CD4-positive, alpha-beta T cell (primary cell): ENCODE results near the gene C3orf80. TPM values are rescaled to one million over a fixed set of nuclear protein-coding genes. Genes with fewer than 3 reads are reported as not detected.

Source experiments
- ATAC-seq: fragments of 200-7000 bp; cut with Tn5 transposase; one replicate; pipeline ENCODE4 v1.10.0; 2022; ENCODE audit warnings: mild to moderate bottlenecking; ENCODE audit not compliant: poor library complexity
- CTCF ChIA-PET: fragments of 350-600 bp; sonication (Branson Sonifier 250); formaldehyde crosslinking; loops from one replicate; lab custom pipeline; 2021; ENCODE audit warnings: antibody characterized with exemption, inconsistent platforms; lab: Charles Lee
- POLR2A ChIA-PET: fragments of 350-600 bp; sonication (Branson Sonifier 250); formaldehyde crosslinking; loops from one replicate; lab custom pipeline; 2021; ENCODE audit warnings: antibody characterized with exemption, inconsistent platforms; lab: Charles Lee
- DNase-seq, 14 experiments: peaks; one replicate each; pipeline ENCODE4 v3.0.0-alpha.2; 2013 to 2020; ENCODE audit warnings: mixed read lengths in 2 of 14
- H3K27ac ChIP-seq, 2 donors: one replicate each; pipeline versions ENCODE4 v1.5.1 to v1.7.0; 2013; ENCODE audit warnings: low read length in 2 of 2, low read depth in 1 of 2, mild to moderate bottlenecking in 1 of 2
- H3K27me3 ChIP-seq, 2 experiments: 1 replicate in 1 of 2; 2 replicates in 1 of 2; pipeline versions ENCODE4 v1.6.1 to v1.7.0; 2013; ENCODE audit warnings: low read length in 2 of 2, control low read depth in 1 of 2, mild to moderate bottlenecking in 1 of 2, moderate library complexity in 1 of 2; ENCODE audit not compliant: insufficient read depth in 2 of 2, control insufficient read depth in 1 of 2
- H3K36me3 ChIP-seq: one replicate; pipeline ENCODE4 v1.6.1; 2013; ENCODE audit warnings: low read length, control low read depth; ENCODE audit not compliant: insufficient read depth
- H3K4me1 ChIP-seq: one replicate; pipeline ENCODE4 v1.6.1; 2013; ENCODE audit warnings: low read length, control low read depth; ENCODE audit not compliant: insufficient read depth
- H3K4me3 ChIP-seq: one replicate; pipeline ENCODE4 v1.5.1; 2013; ENCODE audit warnings: mild to moderate bottlenecking, low read length, moderate library complexity
- H3K9me3 ChIP-seq, 2 experiments: 1 replicate in 1 of 2; 2 replicates in 1 of 2; pipeline versions ENCODE4 v1.6.1 to v1.7.0; 2013; ENCODE audit warnings: low read length in 2 of 2, mild to moderate bottlenecking in 2 of 2, control low read depth in 1 of 2, moderate library complexity in 1 of 2; ENCODE audit not compliant: control insufficient read depth in 1 of 2, insufficient read depth in 1 of 2
- H3K27ac Mint-ChIP-seq: one replicate; pipeline ENCODE4 v1.8.0; 2020; ENCODE audit warnings: mixed read lengths
- H3K27me3 Mint-ChIP-seq: one replicate; pipeline ENCODE4 v1.8.0; 2021; ENCODE audit warnings: mixed read lengths
- H3K36me3 Mint-ChIP-seq: one replicate; pipeline ENCODE4 v1.8.0; 2021; ENCODE audit warnings: low read depth, mixed read lengths
- H3K4me1 Mint-ChIP-seq: one replicate; pipeline ENCODE4 v1.8.0; 2021; ENCODE audit warnings: low read depth, mixed read lengths
- H3K4me3 Mint-ChIP-seq: one replicate; pipeline ENCODE4 v1.8.0; 2020; ENCODE audit warnings: mild to moderate bottlenecking, mixed read lengths
- H3K9me3 Mint-ChIP-seq: one replicate; pipeline ENCODE4 v1.8.0; 2020; ENCODE audit warnings: mixed read lengths
- intact Hi-C, 2 experiments: fragments of 100-400 bp; cut with DNase I in 1 of 2; cut with micrococcal nuclease in 1 of 2; formaldehyde crosslinking; loops; one replicate each; pipeline versions ENCODE4 v1.15.1 to v1.9.0; 2023 to 2025; cut with DNase I, micrococcal nuclease
- total RNA-seq, 174 experiments: library from RNA in 2 of 174; stranded (reverse) in 2 of 174; gene quantifications; one replicate each; pipeline ENCODE4 v1.2.3 and lab custom pipeline; 2021 to 2026
- TF ChIP-seq, protein P1 (sequence below): fragments of 200-600 bp; IDR thresholded peaks from one replicate; pipeline ENCODE4 v1.8.0; 2022; ENCODE audit warnings: antibody characterized with exemption, mild to moderate bottlenecking

C3orf80 gene
- total RNA-seq, 2 experiments from 2014 or later = not detected

DNA sequence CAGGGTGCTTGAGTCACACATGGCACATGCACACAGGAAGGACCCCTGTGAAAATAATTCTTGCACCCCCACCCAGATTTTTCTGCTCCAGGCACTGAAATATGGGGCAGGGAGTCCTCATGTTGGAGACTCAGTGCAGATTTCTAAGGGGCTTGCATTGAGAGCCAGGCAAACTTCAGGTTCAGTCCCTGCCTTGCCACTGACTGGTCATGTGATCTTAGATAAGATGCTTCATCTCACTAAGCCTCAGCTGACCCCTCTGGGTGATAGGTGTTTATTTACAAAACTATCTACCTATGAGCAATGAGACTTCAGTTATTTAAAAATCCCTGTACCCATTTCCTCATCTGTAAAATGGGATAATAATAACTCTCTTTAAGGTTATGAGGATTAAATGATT is 30.1 kb upstream of the C3orf80 start:
- CTCF ChIA-PET = no interaction called here
- Histone ChIP-seq H3K4me1 (no peaks in the 10 kb centered on the region), H3K4me3 (no peak overlapping the region), H3K27me3 (no peaks in the 10 kb centered on the region), H3K9me3 (no peaks in the 10 kb centered on the region), H3K36me3 (no peaks in the 10 kb centered on the region), H3K27ac (no peak overlapping the region)
- Mint-ChIP-seq H3K4me1 (no peaks in the 10 kb centered on the region), H3K27me3 (no peaks in the 10 kb centered on the region), H3K36me3 (no peaks in the 10 kb centered on the region), H3K9me3 (no peaks in the 10 kb centered on the region), H3K4me3 (no peak overlapping the region), H3K27ac (no peak overlapping the region)
- no peak for DNase-seq
- TF ChIP-seq, protein P1, sequence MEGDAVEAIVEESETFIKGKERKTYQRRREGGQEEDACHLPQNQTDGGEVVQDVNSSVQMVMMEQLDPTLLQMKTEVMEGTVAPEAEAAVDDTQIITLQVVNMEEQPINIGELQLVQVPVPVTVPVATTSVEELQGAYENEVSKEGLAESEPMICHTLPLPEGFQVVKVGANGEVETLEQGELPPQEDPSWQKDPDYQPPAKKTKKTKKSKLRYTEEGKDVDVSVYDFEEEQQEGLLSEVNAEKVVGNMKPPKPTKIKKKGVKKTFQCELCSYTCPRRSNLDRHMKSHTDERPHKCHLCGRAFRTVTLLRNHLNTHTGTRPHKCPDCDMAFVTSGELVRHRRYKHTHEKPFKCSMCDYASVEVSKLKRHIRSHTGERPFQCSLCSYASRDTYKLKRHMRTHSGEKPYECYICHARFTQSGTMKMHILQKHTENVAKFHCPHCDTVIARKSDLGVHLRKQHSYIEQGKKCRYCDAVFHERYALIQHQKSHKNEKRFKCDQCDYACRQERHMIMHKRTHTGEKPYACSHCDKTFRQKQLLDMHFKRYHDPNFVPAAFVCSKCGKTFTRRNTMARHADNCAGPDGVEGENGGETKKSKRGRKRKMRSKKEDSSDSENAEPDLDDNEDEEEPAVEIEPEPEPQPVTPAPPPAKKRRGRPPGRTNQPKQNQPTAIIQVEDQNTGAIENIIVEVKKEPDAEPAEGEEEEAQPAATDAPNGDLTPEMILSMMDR = no peak
- POLR2A ChIA-PET = no interaction called here
- intact Hi-C loops = no loop called here
- ATAC-seq = no peak

DNA sequence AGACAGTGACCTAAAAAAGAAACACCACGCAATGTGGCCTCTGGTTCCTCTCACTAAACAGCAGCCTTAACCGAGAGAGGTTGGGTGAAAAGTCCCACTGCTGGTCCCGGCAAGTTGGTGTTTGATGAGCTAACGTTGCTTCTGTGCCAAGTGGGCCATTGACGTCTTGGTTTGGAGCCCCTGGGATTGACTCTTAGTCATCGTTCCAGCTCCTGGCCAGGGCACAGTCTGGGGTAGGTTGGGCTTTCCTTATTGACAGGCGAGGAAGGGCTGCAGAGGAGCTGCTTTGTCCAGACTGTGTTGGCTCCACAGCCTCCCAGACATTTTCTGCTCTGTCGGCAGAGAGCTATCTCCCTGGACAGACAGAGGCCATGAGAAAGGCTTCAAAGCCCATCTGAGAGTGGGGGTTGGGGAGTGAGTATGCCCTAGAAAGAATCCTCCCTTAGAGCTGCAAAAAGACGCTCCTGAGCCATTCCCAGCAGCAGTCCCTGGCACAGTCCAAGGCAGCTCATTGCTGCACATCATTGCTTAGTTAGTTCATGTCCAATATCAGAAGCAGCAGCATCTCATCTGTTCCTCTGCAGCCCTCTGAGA is 28.6 kb upstream of the C3orf80 start:
- Mint-ChIP-seq H3K27me3 (no peaks in the 10 kb centered on the region), H3K27ac (no peak overlapping the region), H3K4me3 (no peak overlapping the region), H3K36me3 (no peaks in the 10 kb centered on the region), H3K9me3 (no peaks in the 10 kb centered on the region), H3K4me1 (no peaks in the 10 kb centered on the region)
- no peaks in the 10 kb centered on the region for H3K9me3 ChIP-seq
- H3K36me3 ChIP-seq = no peaks in the 10 kb centered on the region
- no peaks in the 10 kb centered on the region for H3K4me1 ChIP-seq
- no peak for DNase-seq
- intact Hi-C loops = no loop called here
- no peak overlapping the region for H3K27ac ChIP-seq
- TF ChIP-seq, protein P1 = no peak
- no peak overlapping the region for H3K4me3 ChIP-seq
- no peaks in the 10 kb centered on the region for H3K27me3 ChIP-seq
- POLR2A ChIA-PET = no interaction called here
- ATAC-seq = no peak
- CTCF ChIA-PET = no interaction called here

DNA sequence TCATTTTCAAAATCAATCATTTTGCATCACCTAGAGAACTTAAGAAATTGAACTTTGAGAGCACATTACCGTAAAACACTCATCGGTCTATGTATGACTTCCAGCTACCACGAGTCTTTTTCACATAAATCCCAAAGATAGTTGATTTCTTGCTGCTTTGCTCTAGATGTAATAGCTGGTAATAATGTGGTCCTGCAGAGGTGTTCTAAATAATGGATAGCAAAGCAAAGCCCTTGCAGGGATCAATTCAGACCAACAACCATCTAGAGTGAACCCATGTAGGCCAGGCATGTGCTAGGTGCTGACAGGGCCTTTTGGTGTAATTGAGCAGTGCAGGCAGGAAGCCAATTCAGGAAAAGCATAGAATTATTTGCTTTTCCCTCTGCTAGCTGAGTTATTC is 26.1 kb upstream of the C3orf80 start:
- Histone ChIP-seq H3K9me3 (no peaks in the 10 kb centered on the region), H3K27me3 (no peaks in the 10 kb centered on the region), H3K36me3 (no peaks in the 10 kb centered on the region), H3K27ac (no peak overlapping the region), H3K4me1 (no peaks in the 10 kb centered on the region), H3K4me3 (no peak overlapping the region)
- CTCF ChIA-PET = no interaction called here
- TF ChIP-seq, protein P1 = no peak
- POLR2A ChIA-PET = no interaction called here
- ATAC-seq (no peak), DNase-seq (no peak)
- intact Hi-C loops = no loop called here
- no peaks in the 10 kb centered on the region for H3K4me1 Mint-ChIP-seq
- no peak overlapping the region for H3K27ac Mint-ChIP-seq
- H3K36me3 Mint-ChIP-seq = no peaks in the 10 kb centered on the region
- no peaks in the 10 kb centered on the region for H3K9me3 Mint-ChIP-seq
- no peak overlapping the region for H3K4me3 Mint-ChIP-seq
- no peaks in the 10 kb centered on the region for H3K27me3 Mint-ChIP-seq
